Measurements from ENCODE around the gene PDE4B. TPM values are rescaled to one million over a fixed set of nuclear protein-coding genes. Genes with fewer than 3 reads are reported as not detected.

PDE4B gene
- polyA plus RNA-seq, 1 donor (not counting 4 experiments of a cell fraction or from before 2014, with no cell fraction given), result 0.29 TPM

DNA sequence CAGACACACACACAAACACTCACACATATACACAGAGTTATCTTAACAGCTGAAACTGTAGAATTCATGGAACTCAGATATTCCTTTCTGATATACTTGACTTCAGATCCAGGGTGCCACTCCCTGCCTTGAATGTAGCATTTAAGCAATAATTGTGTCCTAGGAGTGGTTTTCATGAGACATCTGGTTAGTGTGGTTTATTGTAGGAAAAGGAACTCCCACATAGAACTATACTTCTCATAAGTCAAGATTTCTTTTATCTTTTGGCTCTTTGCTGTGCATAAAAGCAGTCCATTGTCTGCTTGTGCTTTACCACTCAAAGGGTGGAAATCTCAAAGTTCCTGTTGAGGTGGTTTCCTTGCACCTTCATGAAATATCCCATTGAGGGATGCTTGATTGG, 468.7 kb downstream of the PDE4B start:
- no peak for FAIRE-seq
- no peaks in the 10 kb centered on the region for H3K9me3 ChIP-seq (ENCODE audit: control insufficient read depth, low read depth, low read length)
- no peak overlapping the region for H3K27ac ChIP-seq (ENCODE audit: control insufficient read depth, insufficient read depth, low read length)
- peak overlapping the region; percentile 42 for H3K4me2 ChIP-seq (ENCODE audit: control insufficient read depth, extremely low read depth, insufficient read depth, low read depth, low read length)
- no peaks in the 10 kb centered on the region for H4K20me1 ChIP-seq (ENCODE audit: control insufficient read depth, extremely low read depth, insufficient read depth, low read length)
- H2AFZ ChIP-seq (ENCODE audit: control insufficient read depth, low read length), result no peak overlapping the region
- dilution Hi-C loops (cut with MboI; ENCODE audit: extremely low pct_ligation_motif_present, low sequenced_read_pairs), result loop anchor here (25.0 kb wide), 1 partner anchor 201 kb away; no protein-coding TSS in a partner anchor
- H3K79me2 ChIP-seq (ENCODE audit: control insufficient read depth, insufficient read depth, low read length), result no peaks in the 10 kb centered on the region
- no peak for DNase-seq (ENCODE audit: low read depth, low spot score)
- no peaks in the 10 kb centered on the region for H3K36me3 ChIP-seq (ENCODE audit: control insufficient read depth in 2 of 2, extremely low read depth in 1 of 2, insufficient read depth in 2 of 2, low read length in 2 of 2)
- H3K4me3 ChIP-seq (ENCODE audit: control insufficient read depth in 2 of 3, extremely low read depth in 1 of 3, insufficient read depth in 2 of 3, low read depth in 1 of 3, low read length in 3 of 3), result no peak overlapping the region
- no peaks in the 10 kb centered on the region for H3K27me3 ChIP-seq (ENCODE audit: control insufficient read depth, extremely low read depth, insufficient read depth, low read length)
- H3K4me1 ChIP-seq (ENCODE audit: control insufficient read depth, extremely low read depth, insufficient read depth, low read length), result peaks cover 48% of the 10 kb centered on the region
- TF ChIP-seq, protein P1, sequence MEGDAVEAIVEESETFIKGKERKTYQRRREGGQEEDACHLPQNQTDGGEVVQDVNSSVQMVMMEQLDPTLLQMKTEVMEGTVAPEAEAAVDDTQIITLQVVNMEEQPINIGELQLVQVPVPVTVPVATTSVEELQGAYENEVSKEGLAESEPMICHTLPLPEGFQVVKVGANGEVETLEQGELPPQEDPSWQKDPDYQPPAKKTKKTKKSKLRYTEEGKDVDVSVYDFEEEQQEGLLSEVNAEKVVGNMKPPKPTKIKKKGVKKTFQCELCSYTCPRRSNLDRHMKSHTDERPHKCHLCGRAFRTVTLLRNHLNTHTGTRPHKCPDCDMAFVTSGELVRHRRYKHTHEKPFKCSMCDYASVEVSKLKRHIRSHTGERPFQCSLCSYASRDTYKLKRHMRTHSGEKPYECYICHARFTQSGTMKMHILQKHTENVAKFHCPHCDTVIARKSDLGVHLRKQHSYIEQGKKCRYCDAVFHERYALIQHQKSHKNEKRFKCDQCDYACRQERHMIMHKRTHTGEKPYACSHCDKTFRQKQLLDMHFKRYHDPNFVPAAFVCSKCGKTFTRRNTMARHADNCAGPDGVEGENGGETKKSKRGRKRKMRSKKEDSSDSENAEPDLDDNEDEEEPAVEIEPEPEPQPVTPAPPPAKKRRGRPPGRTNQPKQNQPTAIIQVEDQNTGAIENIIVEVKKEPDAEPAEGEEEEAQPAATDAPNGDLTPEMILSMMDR (optimal IDR thresholded peaks at IDR 0.05 in 1 of 3, IDR thresholded peaks at IDR 0.05 in 1 of 3, conservative IDR thresholded peaks at IDR 0.05 in 1 of 3; ENCODE audit: extremely low read depth in 1 of 3, insufficient read depth in 2 of 3, low read length in 3 of 3), result no peak
- TF ChIP-seq EZH2 (IDR thresholded peaks at IDR 0.05; ENCODE audit: low read length), result no peak
- H3K9ac ChIP-seq (ENCODE audit: control insufficient read depth, extremely low read depth, insufficient read depth, low read length), result no peak overlapping the region
- no peaks in the 10 kb centered on the region for H3K9me1 ChIP-seq (ENCODE audit: control insufficient read depth, extremely low read depth, insufficient read depth, low read length)

DNA sequence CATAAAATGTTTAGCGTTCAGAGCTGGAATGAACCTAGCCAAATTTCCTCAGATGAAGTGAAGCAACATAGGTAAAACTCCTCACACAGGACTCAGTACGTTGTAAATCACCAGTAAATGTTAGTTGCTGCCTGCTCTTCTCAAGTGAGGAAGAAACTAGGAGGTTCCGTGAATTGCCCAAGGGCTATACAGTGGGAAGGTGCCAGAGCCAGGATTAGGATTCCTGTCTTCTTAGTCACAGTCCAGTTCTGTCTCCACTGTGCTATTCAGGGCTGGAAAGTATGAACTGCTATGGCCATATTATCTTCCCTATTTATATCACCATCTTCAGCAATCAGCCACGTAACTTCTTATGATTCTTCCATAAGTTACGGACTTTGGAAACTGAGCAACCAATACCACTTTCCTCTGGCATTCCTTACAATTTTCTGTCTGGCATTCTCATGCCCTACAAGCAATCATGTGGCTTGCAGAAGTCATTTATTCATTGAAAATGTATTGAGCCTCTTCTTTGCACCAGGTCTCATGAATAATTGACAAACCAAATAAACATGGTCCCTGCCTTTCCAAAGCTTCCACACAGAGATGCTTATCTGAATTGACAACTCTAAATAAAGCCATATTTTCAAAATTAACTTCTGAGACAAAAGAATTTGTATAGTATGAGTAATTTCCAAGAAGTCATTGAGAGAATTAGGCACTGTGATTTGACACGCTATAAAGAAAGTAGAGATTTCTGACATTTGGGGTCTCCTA, 469.7 kb downstream of the PDE4B start:
- no peak overlapping the region for H3K27ac ChIP-seq (ENCODE audit: control insufficient read depth, insufficient read depth, low read length)
- H3K9ac ChIP-seq (ENCODE audit: control insufficient read depth, extremely low read depth, insufficient read depth, low read length), result no peak overlapping the region
- dilution Hi-C loops (cut with MboI; ENCODE audit: extremely low pct_ligation_motif_present, low sequenced_read_pairs), result loop anchor here (25.0 kb wide), 1 partner anchor 200 kb away; no protein-coding TSS in a partner anchor
- peak; percentile 92 for DNase-seq (ENCODE audit: low read depth, low spot score)
- H3K36me3 ChIP-seq (ENCODE audit: control insufficient read depth in 2 of 2, extremely low read depth in 1 of 2, insufficient read depth in 2 of 2, low read length in 2 of 2), result no peaks in the 10 kb centered on the region
- FAIRE-seq, result peak; percentile 97
- H2AFZ ChIP-seq (ENCODE audit: control insufficient read depth, low read length), result no peak overlapping the region
- no peaks in the 10 kb centered on the region for H3K27me3 ChIP-seq (ENCODE audit: control insufficient read depth, extremely low read depth, insufficient read depth, low read length)
- no peaks in the 10 kb centered on the region for H3K79me2 ChIP-seq (ENCODE audit: control insufficient read depth, insufficient read depth, low read length)
- no peaks in the 10 kb centered on the region for H3K9me1 ChIP-seq (ENCODE audit: control insufficient read depth, extremely low read depth, insufficient read depth, low read length)
- H4K20me1 ChIP-seq (ENCODE audit: control insufficient read depth, extremely low read depth, insufficient read depth, low read length), result no peaks in the 10 kb centered on the region
- TF ChIP-seq EZH2 (IDR thresholded peaks at IDR 0.05; ENCODE audit: low read length), result no peak
- TF ChIP-seq, protein P1 (optimal IDR thresholded peaks at IDR 0.05 in 1 of 3, IDR thresholded peaks at IDR 0.05 in 1 of 3, conservative IDR thresholded peaks at IDR 0.05 in 1 of 3; ENCODE audit: extremely low read depth in 1 of 3, insufficient read depth in 2 of 3, low read length in 3 of 3), result no peak
- no peak overlapping the region for H3K4me3 ChIP-seq (ENCODE audit: control insufficient read depth in 2 of 3, extremely low read depth in 1 of 3, insufficient read depth in 2 of 3, low read depth in 1 of 3, low read length in 3 of 3)
- H3K4me2 ChIP-seq (ENCODE audit: control insufficient read depth, extremely low read depth, insufficient read depth, low read depth, low read length), result peak overlapping the region; percentile 42
- peaks cover 50% of the 10 kb centered on the region for H3K4me1 ChIP-seq (ENCODE audit: control insufficient read depth, extremely low read depth, insufficient read depth, low read length)
- no peaks in the 10 kb centered on the region for H3K9me3 ChIP-seq (ENCODE audit: control insufficient read depth, low read depth, low read length)

Measured in keratinocyte (primary cell).